HepG2 (cell line): ENCODE measurements around the gene PGAP1.

ENCODE experiments used
- BORCS8-MEF2B ChIP-seq: sonication (generic); formaldehyde crosslinking; IDR thresholded peaks from 2 replicates; pipeline ENCODE4 v1.8.0; 2022; ENCODE audit warnings: mild to moderate bottlenecking, missing genetic modification reagents
- CTCF ChIP-seq: sonication (generic); formaldehyde crosslinking; IDR thresholded peaks from 2 replicates; pipeline ENCODE4 v1.5.0; 2020; ENCODE audit warnings: mild to moderate bottlenecking, missing genetic modification reagents, moderate library complexity
- FOXM1 ChIP-seq: sonication (generic); formaldehyde crosslinking; IDR thresholded peaks from 2 replicates; pipeline ENCODE4 v1.5.0; 2020; ENCODE audit warnings: missing genetic modification reagents
- ISX ChIP-seq: sonication (generic); formaldehyde crosslinking; conservative IDR thresholded peaks from 2 replicates; pipeline ENCODE4 v1.5.0; 2020; ENCODE audit warnings: missing genetic modification reagents
- KDM1A ChIP-seq: IDR thresholded peaks from 2 replicates; pipeline ENCODE4 v1.6.1; 2016; ENCODE audit warnings: missing compliant biosample characterization
- NPAS2 ChIP-seq: sonication (generic); formaldehyde crosslinking; IDR thresholded peaks from 2 replicates; pipeline ENCODE4 v1.8.0; 2022; ENCODE audit warnings: mild to moderate bottlenecking, missing genetic modification reagents, borderline replicate concordance
- PLSCR1 ChIP-seq: sonication (generic); formaldehyde crosslinking; IDR thresholded peaks from 2 replicates; pipeline ENCODE4 v1.5.0; 2020; ENCODE audit warnings: missing genetic modification reagents, mild to moderate bottlenecking, borderline replicate concordance
- POLR2A ChIP-seq, 2 experiments: IDR thresholded peaks; 2 replicates each; pipeline ENCODE4 v1.6.1; 2011; ENCODE audit warnings: low read depth in 2 of 2, low read length in 2 of 2, mild to moderate bottlenecking in 1 of 2, moderate library complexity in 1 of 2; ENCODE audit not compliant: insufficient read depth in 1 of 2
- SAFB2 ChIP-seq: sonication (generic); formaldehyde crosslinking; IDR thresholded peaks from 2 replicates; pipeline ENCODE4 v1.5.1; 2020; ENCODE audit warnings: missing genetic modification reagents, low read depth, mild to moderate bottlenecking, borderline replicate concordance
- STAT5B ChIP-seq: sonication (generic); formaldehyde crosslinking; IDR thresholded peaks from 2 replicates; pipeline ENCODE4 v1.4.0; 2020; ENCODE audit warnings: missing genetic modification reagents
- ZNF18 ChIP-seq: sonication (generic); formaldehyde crosslinking; IDR thresholded peaks from 2 replicates; pipeline ENCODE4 v1.8.0; 2022; ENCODE audit warnings: mild to moderate bottlenecking, missing genetic modification reagents; ENCODE audit not compliant: insufficient replicate concordance
- ZNF292 ChIP-seq: sonication (generic); formaldehyde crosslinking; IDR thresholded peaks from 2 replicates; pipeline ENCODE4 v1.8.1; 2022; ENCODE audit warnings: mild to moderate bottlenecking, low read depth, missing genetic modification reagents, borderline replicate concordance
- TF ChIP-seq, protein P1 (sequence below): IDR thresholded peaks from 2 replicates; pipeline ENCODE4 v1.6.1; 2012; ENCODE audit warnings: inconsistent platforms

- no peak for TF ChIP-seq STAT5B (CRISPR knock-in tag)
- no peak for TF ChIP-seq KDM1A (CRISPR knock-in tag)
- no peak for TF ChIP-seq CTCF
- no peak for TF ChIP-seq BORCS8-MEF2B (CRISPR knock-in tag)
- no peak for TF ChIP-seq POLR2A (IDR thresholded peaks at IDR 0.05; ENCODE audit: insufficient read depth in 1 of 2, low read depth in 2 of 2, low read length in 2 of 2)
- no peak for TF ChIP-seq FOXM1 (CRISPR knock-in tag)
- TF ChIP-seq ZNF18 (CRISPR knock-in tag) = no peak
- TF ChIP-seq SAFB2 (CRISPR knock-in tag) = no peak
- no peak for TF ChIP-seq ISX (CRISPR knock-in tag)
- no peak for TF ChIP-seq PLSCR1 (CRISPR knock-in tag)
- TF ChIP-seq NPAS2 (CRISPR knock-in tag) = no peak
- TF ChIP-seq, protein P1, sequence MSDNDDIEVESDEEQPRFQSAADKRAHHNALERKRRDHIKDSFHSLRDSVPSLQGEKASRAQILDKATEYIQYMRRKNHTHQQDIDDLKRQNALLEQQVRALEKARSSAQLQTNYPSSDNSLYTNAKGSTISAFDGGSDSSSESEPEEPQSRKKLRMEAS = no peak
- no peak for TF ChIP-seq ZNF292 (CRISPR knock-in tag)
These were observed 22.6 kb upstream of the PGAP1 start for GRCh38 chr2:196949116-196949515.
